ENCODE data around the gene TENM4. TPM values are rescaled to one million over a fixed set of nuclear protein-coding genes. Genes with fewer than 3 reads are reported as not detected.

The TENM4 gene
- total and polyA plus RNA-seq, 10 of the 15 experiments (the other 5 are each of a cell fraction or from before 2014, with no cell fraction given), result 0.03 to 0.12 (median 0.06) TPM; not detected in 7

DNA sequence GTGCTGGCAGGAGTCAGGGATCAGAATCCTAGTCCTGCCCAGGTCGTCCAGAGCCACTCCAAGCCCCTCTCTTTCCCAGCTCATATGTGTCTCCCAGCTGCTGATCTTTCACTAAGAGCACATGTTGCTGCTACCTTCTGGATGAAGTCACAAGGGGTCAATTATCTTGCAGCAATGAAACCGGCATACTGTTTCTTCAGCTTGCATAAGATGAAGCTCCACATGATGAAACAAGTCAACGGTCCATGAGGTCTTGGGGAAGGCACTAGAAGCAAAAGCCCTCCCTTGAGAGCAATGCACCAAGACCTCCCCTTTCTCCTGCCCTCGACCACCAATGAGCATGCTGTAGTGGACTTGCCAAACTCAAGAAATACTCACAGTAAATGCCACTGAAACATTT lies 148.9 kb downstream of the TENM4 start (continued):
- TF ChIP-seq ZBTB4 (CRISPR knock-in tag; IDR thresholded peaks at IDR 0.05), result no peak

GRCh38 chr11:79290761-79291160 lies 150.1 kb downstream of the TENM4 start:
- intact Hi-C loops (cut with micrococcal nuclease; ENCODE audit: unreplicated experiment), result no loop called here
- H3K4me2 ChIP-seq (ENCODE audit: control insufficient read depth, insufficient read depth), result no peak overlapping the region
- no peaks in the 10 kb centered on the region for H3K36me3 ChIP-seq (ENCODE audit: control insufficient read depth in 2 of 2, insufficient read depth in 2 of 2, low read length in 1 of 2)
- DNase-seq (ENCODE audit: low read depth, low spot score) (no peak), ATAC-seq (no peak), FAIRE-seq (no peak)
- SMC1A ChIA-PET (ENCODE audit: uncharacterized antibody, unreplicated experiment), result no interaction called here
- CTCF ChIA-PET, result no interaction called here
- no TSS peak for BruUV-seq (replicated peaks)
- H3K27me3 ChIP-seq (replicated peaks in 1 of 2; ENCODE audit: control insufficient read depth in 2 of 2, insufficient read depth in 2 of 2, low read length in 1 of 2), result no peaks in the 10 kb centered on the region
- RAD21 ChIA-PET (ENCODE audit: unreplicated experiment), result no interaction called here
- no peaks in the 10 kb centered on the region for H4K20me1 ChIP-seq (ENCODE audit: control insufficient read depth, insufficient read depth)
- in situ Hi-C loops (cut with MboI), result no loop called here
- no peaks in the 10 kb centered on the region for H3K79me2 ChIP-seq (ENCODE audit: control insufficient read depth, insufficient read depth, low read length)
- no peak overlapping the region for H3K4me3 ChIP-seq
- no peaks in the 10 kb centered on the region for H3K9me3 ChIP-seq (replicated peaks; ENCODE audit: control insufficient read depth, insufficient read depth, low read length)
- H3K27ac ChIP-seq (ENCODE audit: control insufficient read depth, insufficient read depth), result no peak overlapping the region
- POLR2A ChIA-PET, result no interaction called here
- no peak overlapping the region for H3K9ac ChIP-seq (ENCODE audit: control insufficient read depth, insufficient read depth, low read length)
- no peaks in the 10 kb centered on the region for H3K4me1 ChIP-seq (ENCODE audit: control insufficient read depth, insufficient read depth, low read length)
- H2AFZ ChIP-seq (ENCODE audit: control insufficient read depth, low read depth, low read length), result no peak overlapping the region
- TF ChIP-seq RAD51 (IDR thresholded peaks at IDR 0.05) (no peak), BCL11A (IDR thresholded peaks at IDR 0.05; ENCODE audit: low read depth, low read length) (no peak), CUX1 (IDR thresholded peaks at IDR 0.05; ENCODE audit: insufficient replicate concordance, low read depth, low read length) (no peak), SUZ12 (IDR thresholded peaks at IDR 0.05; ENCODE audit: unreplicated experiment) (no peak), RCOR1 (conservative IDR thresholded peaks at IDR 0.05; ENCODE audit: low read depth, low read length) (no peak), ZSCAN29 (IDR thresholded peaks at IDR 0.05) (no peak), POLR2AphosphoS5 (IDR thresholded peaks at IDR 0.05; ENCODE audit: low read length) (no peak), STAT3 (IDR thresholded peaks at IDR 0.05; ENCODE audit: low read depth, low read length) (no peak), IRF4 (IDR thresholded peaks at IDR 0.05; ENCODE audit: low read depth, low read length) (no peak), USF1 (IDR thresholded peaks at IDR 0.05; ENCODE audit: borderline replicate concordance, extremely low read length, insufficient read depth, low read depth, low read length) (no peak), EZH2 (IDR thresholded peaks at IDR 0.05; ENCODE audit: borderline replicate concordance, control insufficient read depth, low read depth, low read length) (no peak)
- TF ChIP-seq, protein P1, sequence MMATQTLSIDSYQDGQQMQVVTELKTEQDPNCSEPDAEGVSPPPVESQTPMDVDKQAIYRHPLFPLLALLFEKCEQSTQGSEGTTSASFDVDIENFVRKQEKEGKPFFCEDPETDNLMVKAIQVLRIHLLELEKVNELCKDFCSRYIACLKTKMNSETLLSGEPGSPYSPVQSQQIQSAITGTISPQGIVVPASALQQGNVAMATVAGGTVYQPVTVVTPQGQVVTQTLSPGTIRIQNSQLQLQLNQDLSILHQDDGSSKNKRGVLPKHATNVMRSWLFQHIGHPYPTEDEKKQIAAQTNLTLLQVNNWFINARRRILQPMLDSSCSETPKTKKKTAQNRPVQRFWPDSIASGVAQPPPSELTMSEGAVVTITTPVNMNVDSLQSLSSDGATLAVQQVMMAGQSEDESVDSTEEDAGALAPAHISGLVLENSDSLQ (IDR thresholded peaks at IDR 0.05), result no peak
